ENCODE measurements around the gene TH. TPM values are rescaled to one million over a fixed set of nuclear protein-coding genes. Genes with fewer than 3 reads are reported as not detected.

Gene TH
- total and polyA plus RNA-seq, 2 of the 8 experiments (the other 6 are each of a cell fraction or from before 2014, with no cell fraction given) = 0.09 TPM; not detected in 1

DNA sequence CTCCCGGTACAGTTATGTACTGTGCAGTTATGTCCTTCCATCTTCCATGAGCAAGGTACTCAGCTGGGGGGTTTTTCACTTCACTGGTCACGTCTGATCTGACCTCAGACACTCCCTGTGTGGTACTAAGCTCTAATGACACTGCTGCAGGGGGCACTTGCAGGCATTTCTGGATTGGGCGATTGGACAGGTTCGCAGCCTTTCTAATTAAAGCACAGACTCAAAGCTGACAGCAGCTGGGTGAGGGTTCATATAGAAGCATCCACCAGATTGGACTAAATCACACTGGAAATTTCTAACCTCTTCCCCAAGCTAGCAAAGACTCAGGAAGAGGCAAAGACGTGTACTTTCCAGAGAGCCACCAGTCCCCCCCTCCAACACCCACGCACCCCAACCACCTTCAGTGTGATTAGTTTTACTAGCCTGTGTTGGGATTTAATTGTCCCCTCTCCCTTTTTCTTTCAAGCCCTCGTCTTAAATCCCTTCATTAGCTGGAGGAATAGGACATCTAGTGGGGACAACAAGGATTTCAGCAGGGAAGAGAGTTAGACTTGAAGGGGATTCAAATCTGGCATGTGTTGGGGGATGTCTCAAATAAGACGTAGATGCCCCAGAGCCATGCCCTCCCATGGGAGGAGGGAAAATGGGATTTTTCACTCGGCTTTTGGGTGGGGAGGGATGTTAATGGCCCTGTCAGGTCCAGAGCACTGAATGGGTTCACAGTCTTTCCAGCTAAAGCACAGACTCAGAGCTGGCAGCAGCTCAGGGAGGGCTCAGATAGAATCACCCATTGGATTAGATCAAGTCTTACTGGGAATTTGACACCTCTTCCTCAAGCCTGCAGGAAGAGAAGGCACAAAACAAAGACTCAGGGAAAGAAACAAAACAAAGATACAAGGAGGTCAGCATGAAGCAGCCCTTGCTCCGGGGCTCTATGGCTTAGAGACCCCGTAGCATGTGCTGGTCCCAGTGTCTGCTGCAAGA lies 21.5 kb downstream of the TH start:
- Histone ChIP-seq H3K4me1 (replicated peaks in 1 of 4; ENCODE audit: control insufficient read depth in 3 of 4, insufficient read depth in 4 of 4, low read length in 3 of 4) (peaks cover 0 to 7% (median 5%) of the 10 kb centered on the region in 4 experiments; a peak in 5 of 7 replicates), H3K79me1 (ENCODE audit: low read depth, low read length) (no peaks in the 10 kb centered on the region), H3K14ac (ENCODE audit: insufficient read length) (no peak overlapping the region), H3K27me3 (replicated peaks in 1 of 4; ENCODE audit: control insufficient read depth in 3 of 4, extremely low read depth in 1 of 4, insufficient read depth in 3 of 4, low read length in 3 of 4) (peaks cover 32 to 50% (median 46%) of the 10 kb centered on the region in 4 experiments), H3K79me2 (ENCODE audit: control insufficient read depth in 1 of 2, insufficient read depth in 2 of 2, low read length in 2 of 2) (no peaks in the 10 kb centered on the region), H2BK20ac (ENCODE audit: low read length) (no peak overlapping the region), H2BK12ac (ENCODE audit: low read depth, low read length) (no peak overlapping the region), H3K18ac (ENCODE audit: extremely low read depth, low read length) (no peak overlapping the region), H3K36me3 (ENCODE audit: control insufficient read depth in 2 of 4, insufficient read depth in 4 of 4, low read length in 3 of 4) (no peaks in the 10 kb centered on the region), H3K9me3 (ENCODE audit: insufficient read depth in 2 of 2, low read depth in 1 of 2, low read length in 1 of 2) (no peaks in the 10 kb centered on the region), H2AFZ (ENCODE audit: low read length) (no peak overlapping the region), H3K4me2 (ENCODE audit: insufficient read depth in 1 of 2, low read depth in 2 of 2, low read length in 2 of 2) (no peak overlapping the region), H2BK120ac (replicated peaks; ENCODE audit: low read depth, low read length) (no peak overlapping the region), H2BK15ac (ENCODE audit: low read length) (no peak overlapping the region), H4K8ac (ENCODE audit: extremely low read depth, insufficient read depth, low read length) (peak overlapping the region; percentile 63; the same call in 1 of the 2 replicates), H4K91ac (replicated peaks; ENCODE audit: insufficient read length, low read length) (no peak overlapping the region), H3K27ac (ENCODE audit: low read depth, low read length) (no peak overlapping the region), H4K20me1 (replicated peaks in 1 of 2; ENCODE audit: control insufficient read depth in 1 of 2, insufficient read depth in 2 of 2, low read length in 2 of 2) (no peaks in the 10 kb centered on the region), H3K9ac (replicated peaks in 1 of 4; ENCODE audit: extremely low read depth in 1 of 4, low read depth in 3 of 4, low read length in 3 of 4) (no peak overlapping the region), H3K56ac (replicated peaks; ENCODE audit: insufficient read length, low read depth, low read length) (no peak overlapping the region), H2AK5ac (ENCODE audit: low read depth, low read length) (peak overlapping the region; percentile 61; the same call in 1 of the 2 replicates), H2BK5ac (ENCODE audit: low read depth, low read length) (no peak overlapping the region), H3K4me3 (ENCODE audit: extremely low read depth in 1 of 4, insufficient read depth in 2 of 4, low read depth in 3 of 4, low read length in 4 of 4) (no peak overlapping the region), H3K4ac (replicated peaks; ENCODE audit: insufficient read length, low read depth, low read length) (no peak overlapping the region), H3K23me2 (ENCODE audit: low read depth, low read length) (no peaks in the 10 kb centered on the region), H4K5ac (ENCODE audit: insufficient read length, low read depth, low read length) (no peak overlapping the region), H3K23ac (ENCODE audit: insufficient read length) (no peak overlapping the region)
- no peak for DNase-seq (ENCODE audit: low read depth in 1 of 2, low spot score in 2 of 2)
- CTCF ChIA-PET (ENCODE audit: partially characterized antibody) = interaction anchor here (0.7 to 18.5 kb wide), 73 partner anchors 12 to 687 kb away, joined by 3 to 551 read pairs (median 11); partner anchors contain the start of genes H19, IGF2, INS and KRTAP5-6
- TF ChIP-seq RAD21 (IDR thresholded peaks at IDR 0.05 in 1 of 2, conservative IDR thresholded peaks at IDR 0.05 in 1 of 2; ENCODE audit: low read depth in 2 of 2, low read length in 2 of 2) (peak; percentile 87 to 94), CHD2 (IDR thresholded peaks at IDR 0.05; ENCODE audit: low read length) (no peak), MAFK (IDR thresholded peaks at IDR 0.05; ENCODE audit: low read depth, low read length) (no peak)
- TF ChIP-seq, protein P1, sequence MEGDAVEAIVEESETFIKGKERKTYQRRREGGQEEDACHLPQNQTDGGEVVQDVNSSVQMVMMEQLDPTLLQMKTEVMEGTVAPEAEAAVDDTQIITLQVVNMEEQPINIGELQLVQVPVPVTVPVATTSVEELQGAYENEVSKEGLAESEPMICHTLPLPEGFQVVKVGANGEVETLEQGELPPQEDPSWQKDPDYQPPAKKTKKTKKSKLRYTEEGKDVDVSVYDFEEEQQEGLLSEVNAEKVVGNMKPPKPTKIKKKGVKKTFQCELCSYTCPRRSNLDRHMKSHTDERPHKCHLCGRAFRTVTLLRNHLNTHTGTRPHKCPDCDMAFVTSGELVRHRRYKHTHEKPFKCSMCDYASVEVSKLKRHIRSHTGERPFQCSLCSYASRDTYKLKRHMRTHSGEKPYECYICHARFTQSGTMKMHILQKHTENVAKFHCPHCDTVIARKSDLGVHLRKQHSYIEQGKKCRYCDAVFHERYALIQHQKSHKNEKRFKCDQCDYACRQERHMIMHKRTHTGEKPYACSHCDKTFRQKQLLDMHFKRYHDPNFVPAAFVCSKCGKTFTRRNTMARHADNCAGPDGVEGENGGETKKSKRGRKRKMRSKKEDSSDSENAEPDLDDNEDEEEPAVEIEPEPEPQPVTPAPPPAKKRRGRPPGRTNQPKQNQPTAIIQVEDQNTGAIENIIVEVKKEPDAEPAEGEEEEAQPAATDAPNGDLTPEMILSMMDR (IDR thresholded peaks at IDR 0.05; ENCODE audit: control extremely low read depth in 1 of 3, insufficient read depth in 1 of 3, low read depth in 1 of 3, low read length in 3 of 3) = peak in 2 of 3 experiments; percentile 73 to 77; a peak in 3 of 4 replicates
- POLR2A ChIA-PET (ENCODE audit: partially characterized antibody) = interaction anchor here (0.6 to 1.5 kb wide), 7 partner anchors 114 to 293 kb away, joined by 3 to 9 read pairs (median 3); no protein-coding TSS in a partner anchor
- FAIRE-seq = peak; percentile 86
- WGBS, 2 experiments (ENCODE audit: extremely low coverage in 1 of 2, insufficient coverage in 1 of 2, insufficient read length in 1 of 2, insufficient replicate concordance in 2 of 2, low coverage in 1 of 2, low lambda C conversion rate in 2 of 2, missing lambda C conversion rate in 1 of 2) = 49% methylated on average over 11 of the region's 11 CpGs; no CpG with 5 or more reads in 1 of the 2 experiments
